NCI-H2107 treated with DMSO at 0.1 percent for 48 hours (cell line): Measurements from ENCODE around the gene ARHGAP8.
"Not testable (repeated sequence)": the region's sequence is repeated elsewhere in the genome, so short reads cannot be mapped to it uniquely, and the experiment has no call there.

Experiments used
- DNase-seq: peaks from one replicate; lab custom pipeline; 2025; ENCODE audit not compliant: unreplicated experiment; lab: John Stamatoyannopoulos, UW

ARHGAP8 gene

DNA sequence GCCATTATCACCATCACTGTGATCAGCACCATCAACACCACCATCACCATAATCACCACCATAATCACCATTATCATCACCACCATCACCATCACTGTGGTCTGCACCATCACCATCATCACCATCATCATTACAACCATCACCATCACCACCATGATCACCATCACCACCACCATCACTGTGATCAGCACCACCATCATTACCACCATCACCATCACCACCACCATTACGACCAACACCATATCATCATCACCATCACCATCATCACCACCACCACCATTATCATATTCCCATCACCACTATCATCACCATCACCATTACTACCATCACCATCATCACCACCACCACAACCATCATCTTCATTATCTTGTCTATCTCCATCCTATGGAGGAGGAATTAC, 132.2 kb downstream of the ARHGAP8 start:
- DNase-seq: no peak

GRCh38 chr22:44884968-44885805, 132.8 kb downstream of the ARHGAP8 start:
- DNase-seq: no peak

DNA sequence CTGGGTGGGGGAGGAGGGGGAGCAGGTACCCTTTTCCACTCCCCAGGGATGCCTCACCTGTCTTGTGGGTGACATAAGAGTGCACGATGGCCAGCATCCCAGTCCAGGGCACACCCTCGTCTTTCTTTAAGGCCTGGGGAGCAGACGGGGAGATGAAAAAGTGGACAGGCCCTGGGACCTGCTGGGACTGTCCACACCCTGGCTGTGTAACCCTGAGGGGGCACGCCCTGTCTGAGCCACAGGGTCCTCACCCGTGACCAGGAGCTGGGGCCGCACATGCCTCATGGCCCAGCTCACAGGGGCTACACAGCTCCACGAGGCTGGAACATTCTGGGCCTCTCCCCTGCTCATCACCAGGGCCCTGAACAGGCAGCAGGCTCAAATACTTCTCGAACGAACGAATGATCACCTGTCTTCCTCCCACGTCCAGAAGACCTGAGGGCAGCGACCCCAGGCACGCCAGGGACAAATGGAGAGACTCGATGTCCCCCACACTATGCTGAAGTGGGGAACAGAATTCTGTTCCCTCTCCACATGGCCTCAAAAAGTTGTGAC, 133.5 kb downstream of the ARHGAP8 start:
- no peak for DNase-seq

DNA sequence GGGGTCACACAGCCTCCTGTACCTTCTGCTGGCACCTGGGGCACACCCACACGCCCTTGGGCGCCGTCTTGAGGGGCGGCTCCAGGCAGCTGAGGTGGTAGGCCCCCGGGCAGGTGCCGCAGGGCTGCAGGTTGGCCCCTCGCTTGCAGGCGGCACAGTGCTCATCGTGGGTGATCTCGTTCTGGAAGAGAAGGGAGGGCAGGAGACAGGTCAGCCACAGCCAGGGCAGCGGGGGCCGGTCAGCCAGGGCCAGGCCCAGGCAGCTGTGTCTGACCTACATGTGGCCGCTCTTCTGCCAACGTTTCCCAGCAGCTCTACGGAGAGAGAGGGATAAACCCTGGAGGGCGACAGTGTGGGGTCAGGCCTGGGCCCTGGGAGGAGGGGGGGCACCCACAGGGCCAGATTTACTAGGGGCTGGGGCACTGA, 135.6 kb downstream of the ARHGAP8 start:
- no peak for DNase-seq

- DNase-seq: no peak
Measured at GRCh38 chr22:44888491-44889254, 136.3 kb downstream of the ARHGAP8 start.

- DNase-seq: no peak
Measured at GRCh38 chr22:44889255-44889878, 137.0 kb downstream of the ARHGAP8 start.

- DNase-seq: no peak
Measured at GRCh38 chr22:44890416-44891292, 138.3 kb downstream of the ARHGAP8 start.

DNA sequence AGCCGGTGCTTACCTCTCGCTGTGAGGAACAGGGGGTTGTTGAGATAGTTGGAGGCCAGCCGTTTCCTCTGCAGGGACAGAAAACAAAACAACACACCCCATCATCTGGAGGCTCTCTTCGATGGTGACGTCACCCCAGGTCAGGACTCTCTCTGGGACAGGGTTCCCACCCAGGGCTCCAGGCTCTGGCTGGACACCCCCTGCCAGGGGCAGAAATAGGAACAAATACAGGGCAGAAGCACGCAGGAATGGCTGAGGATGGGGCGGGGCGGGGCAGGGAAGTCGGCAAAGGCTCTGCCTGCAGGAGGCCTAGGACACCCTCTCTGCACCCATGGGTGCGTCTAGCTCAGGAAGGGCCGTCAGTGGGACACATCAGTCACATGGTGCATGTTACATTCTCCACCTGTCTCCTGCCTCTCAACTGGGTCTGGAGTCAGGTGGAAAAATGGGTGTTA, 138.9 kb downstream of the ARHGAP8 start:
- DNase-seq: no peak

- DNase-seq: no peak
Measured at GRCh38 chr22:44891791-44892190, 139.4 kb downstream of the ARHGAP8 start.

DNA sequence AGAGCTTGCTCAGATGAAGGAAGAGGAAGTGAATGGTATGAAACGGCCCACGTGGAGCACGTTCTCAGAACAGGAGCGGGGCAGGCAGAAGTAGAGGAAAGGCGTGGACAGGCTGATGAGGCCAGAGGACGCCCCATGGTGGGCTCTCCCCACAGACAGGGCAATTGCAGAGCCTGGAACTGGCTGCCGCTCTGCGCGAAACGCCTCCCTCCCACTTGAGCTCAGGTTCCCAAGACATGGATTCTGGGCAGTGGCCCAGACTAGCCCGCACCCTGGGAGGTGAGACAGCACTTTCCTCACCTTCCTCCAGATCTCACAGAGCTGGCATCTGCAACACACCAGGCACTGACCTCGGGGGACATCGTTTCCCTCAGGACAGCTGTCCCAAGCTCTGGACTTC, 139.9 kb downstream of the ARHGAP8 start:
- no peak for DNase-seq

DNA sequence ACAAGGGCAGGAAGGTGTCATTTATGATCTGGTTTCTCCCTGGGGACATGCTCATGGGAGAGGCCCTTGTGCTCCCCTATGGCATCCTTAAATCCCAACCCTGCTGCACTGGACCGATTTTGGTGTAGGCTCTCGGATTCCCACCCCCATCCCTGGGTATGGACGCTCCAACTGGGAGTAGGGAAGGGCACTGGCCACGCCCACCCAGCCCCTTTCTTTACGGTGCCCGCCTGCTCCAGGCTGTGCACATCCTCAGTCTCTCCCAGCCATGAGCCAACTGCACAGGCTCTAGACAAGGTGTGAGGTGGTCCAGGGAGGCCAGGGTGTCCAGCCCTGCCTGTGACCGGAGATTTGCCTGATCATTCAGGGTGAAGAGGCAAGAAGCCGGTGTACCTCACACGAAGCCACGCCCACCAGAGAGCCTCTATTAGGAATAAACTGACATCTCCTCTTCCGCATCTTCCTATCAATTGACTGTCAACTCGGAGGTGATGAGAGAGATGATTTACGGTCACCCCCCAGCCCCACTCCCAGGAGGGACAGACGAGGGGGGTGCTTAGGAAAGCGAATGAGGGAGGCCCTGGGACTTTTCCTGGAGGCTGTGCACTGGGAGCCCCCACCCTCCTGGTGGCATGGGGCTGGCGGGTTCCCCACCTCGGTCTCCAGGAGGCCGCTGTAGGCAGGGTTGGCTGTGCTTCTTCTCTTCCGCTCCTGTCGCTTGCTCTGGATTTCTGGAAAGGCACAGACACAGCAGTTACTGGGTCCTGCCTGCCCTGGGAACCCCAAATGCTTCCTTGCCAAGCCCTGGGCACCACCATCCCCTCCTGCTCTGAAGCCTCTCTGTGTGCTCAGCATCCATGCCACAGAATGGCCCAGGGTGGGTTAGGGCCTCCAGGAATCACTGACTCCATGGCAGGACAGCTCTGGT, 140.7 kb downstream of the ARHGAP8 start:
- DNase-seq: no peak

- DNase-seq: no peak
Measured at GRCh38 chr22:44893731-44894080, 141.3 kb downstream of the ARHGAP8 start.

DNA sequence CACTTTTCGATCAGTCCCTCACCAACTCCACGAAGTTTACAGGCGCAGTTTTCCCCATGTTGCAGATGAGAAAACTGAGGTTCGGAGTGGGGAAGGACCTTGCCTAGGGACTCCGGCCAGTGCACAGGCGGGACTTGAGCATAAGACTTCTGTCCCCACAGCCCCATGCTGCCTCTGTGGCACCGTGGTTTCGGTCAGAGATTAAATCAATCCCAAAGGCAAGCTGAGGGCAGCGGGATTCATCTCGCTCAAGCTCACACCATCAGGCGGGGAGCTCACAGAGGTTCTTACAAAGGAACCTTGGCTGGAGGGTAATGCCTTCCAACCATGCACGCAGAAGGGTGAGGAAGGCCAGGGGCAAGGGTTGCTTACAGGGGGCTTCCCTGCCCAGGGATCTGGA, 141.9 kb downstream of the ARHGAP8 start:
- no peak for DNase-seq

DNA sequence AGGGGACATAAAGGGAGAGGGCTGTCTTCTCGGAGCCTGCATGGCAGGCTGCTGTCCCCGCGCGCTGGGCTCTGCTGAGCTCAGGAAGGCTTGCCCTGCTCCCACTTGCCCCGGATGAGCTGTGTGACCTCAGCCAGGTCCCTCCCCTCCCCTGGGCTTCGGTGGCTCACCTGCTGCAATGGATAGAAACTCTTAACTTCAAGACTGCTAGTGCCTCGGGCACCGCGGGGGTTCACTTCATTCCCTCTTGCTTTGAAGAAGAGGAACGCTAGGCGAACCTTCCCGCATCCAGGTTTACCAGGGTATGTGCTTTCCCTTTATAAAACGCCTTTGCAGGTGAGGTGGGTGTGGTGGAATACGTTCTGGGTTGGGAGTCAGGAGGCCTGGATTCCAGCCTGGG, 142.4 kb downstream of the ARHGAP8 start:
- no peak for DNase-seq

DNA sequence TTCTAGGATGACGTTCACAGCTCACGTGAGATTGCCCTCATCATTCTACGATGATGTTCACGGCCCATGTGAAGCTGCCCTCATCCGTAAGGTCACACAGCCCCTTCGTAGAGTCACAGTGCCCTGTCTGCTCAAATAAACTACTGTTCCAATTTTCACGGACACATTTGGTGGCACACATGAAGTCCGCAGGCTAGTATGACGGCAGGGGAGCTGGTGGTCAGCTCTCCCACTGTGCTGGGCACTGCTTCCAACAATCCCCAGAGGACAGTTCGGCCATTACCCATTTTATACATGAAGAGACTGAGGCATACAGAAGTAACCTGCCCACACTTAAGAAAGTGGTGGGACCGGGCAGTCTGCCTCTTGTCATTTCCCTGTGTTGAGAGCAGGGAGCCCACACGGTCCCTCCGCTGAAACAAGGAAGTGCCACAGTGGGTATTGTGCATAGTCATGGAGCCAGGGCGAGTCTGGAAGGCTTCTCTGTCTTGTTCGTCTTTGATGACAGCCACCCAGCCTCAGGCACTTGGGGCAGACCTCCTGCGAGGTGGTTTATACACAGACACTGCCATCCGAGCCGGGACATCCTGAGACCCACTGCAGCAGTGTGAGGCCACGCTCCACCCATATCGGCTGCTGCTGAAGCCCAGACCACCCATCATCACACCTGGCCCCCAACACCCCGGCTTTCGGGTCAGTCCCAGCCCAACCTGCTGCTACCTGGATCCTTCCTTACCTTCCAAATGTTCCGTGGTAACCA, 143.1 kb downstream of the ARHGAP8 start:
- DNase-seq: no peak

GRCh38 chr22:44898236-44898635, 145.9 kb downstream of the ARHGAP8 start:
- DNase-seq: no peak

DNA sequence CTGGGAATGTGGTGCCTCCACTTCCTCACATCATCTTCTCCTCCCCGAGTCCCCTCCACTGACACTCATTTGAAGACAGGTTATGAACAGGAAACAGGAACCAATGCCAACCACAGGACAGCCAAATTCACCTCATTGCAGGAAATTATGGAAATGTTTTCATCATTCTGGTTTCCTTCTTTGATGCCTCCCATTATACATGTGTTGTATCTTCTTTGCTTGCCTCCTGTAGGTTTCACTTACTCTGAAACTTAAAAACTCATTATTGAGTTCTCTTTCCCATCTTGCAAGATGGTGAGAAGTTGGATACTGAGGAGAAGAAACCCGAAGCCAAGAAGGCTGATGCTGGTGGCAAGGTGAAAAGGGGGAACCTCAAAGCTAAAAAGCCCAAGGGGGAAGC, 148.9 kb downstream of the ARHGAP8 start:
- no peak for DNase-seq

- not testable (repeated sequence) for DNase-seq
Measured at GRCh38 chr22:44903164-44903563, 150.8 kb downstream of the ARHGAP8 start.
